ENCODE results near the gene SPINK2.

Gene SPINK2

GRCh38 chr4:56773346-56773745 is 48.2 kb downstream of the SPINK2 start:
- Histone ChIP-seq H3K27me3 (ENCODE audit: control insufficient read depth, insufficient read depth, low read length) (no peaks in the 10 kb centered on the region), H3K36me3 (ENCODE audit: control insufficient read depth, insufficient read depth, low read length) (no peaks in the 10 kb centered on the region), H3K9me3 (ENCODE audit: control insufficient read depth, insufficient read depth, low read length) (no peaks in the 10 kb centered on the region), H3K4me3 (ENCODE audit: low read length) (no peak overlapping the region), H3K27ac (ENCODE audit: low read length) (no peak overlapping the region), H3K4me1 (ENCODE audit: control insufficient read depth, insufficient read depth, low read length) (no peaks in the 10 kb centered on the region)
- DNase-seq (ENCODE audit: low read depth, low spot score) = no peak
- no CpG with 5 or more reads among the region's 1 CpG for WGBS (ENCODE audit: insufficient coverage, insufficient read length)

GRCh38 chr4:56772134-56772533 is 49.4 kb downstream of the SPINK2 start:
- Histone ChIP-seq H3K9me3 (ENCODE audit: control insufficient read depth, insufficient read depth, low read length) (no peaks in the 10 kb centered on the region), H3K4me1 (ENCODE audit: control insufficient read depth, insufficient read depth, low read length) (no peaks in the 10 kb centered on the region), H3K27ac (ENCODE audit: low read length) (no peak overlapping the region), H3K4me3 (ENCODE audit: low read length) (no peak overlapping the region), H3K36me3 (ENCODE audit: control insufficient read depth, insufficient read depth, low read length) (no peaks in the 10 kb centered on the region), H3K27me3 (ENCODE audit: control insufficient read depth, insufficient read depth, low read length) (no peaks in the 10 kb centered on the region)
- no CpG with 5 or more reads among the region's 2 CpGs for WGBS (ENCODE audit: insufficient coverage, insufficient read length)
- DNase-seq (ENCODE audit: low read depth, low spot score) = no peak

DNA sequence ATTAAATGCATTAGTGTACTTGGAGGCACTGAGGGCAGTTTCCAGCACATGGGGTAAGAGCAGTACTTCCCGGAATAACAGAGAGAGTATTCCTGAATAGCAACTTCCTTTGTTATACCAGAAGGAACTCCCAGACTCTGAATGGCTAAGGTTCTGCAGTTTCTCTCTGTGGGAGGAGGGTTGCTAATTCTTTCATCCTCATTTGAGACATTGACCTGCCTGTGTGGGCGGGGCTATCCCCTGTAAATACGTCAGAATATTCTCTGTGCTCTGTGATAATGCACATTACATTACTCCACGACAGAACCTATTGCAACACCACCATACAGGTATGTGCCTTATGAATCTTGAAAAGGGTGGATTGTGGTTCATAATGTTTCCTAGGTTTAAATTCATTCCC is 52.7 kb downstream of the SPINK2 start:
- no CpG with 5 or more reads among the region's 4 CpGs for WGBS (ENCODE audit: insufficient coverage, insufficient read length)
- no peak overlapping the region for H3K4me3 ChIP-seq (ENCODE audit: low read length)
- H3K36me3 ChIP-seq (ENCODE audit: control insufficient read depth, insufficient read depth, low read length) = no peaks in the 10 kb centered on the region
- H3K27me3 ChIP-seq (ENCODE audit: control insufficient read depth, insufficient read depth, low read length) = no peaks in the 10 kb centered on the region
- H3K9me3 ChIP-seq (ENCODE audit: control insufficient read depth, insufficient read depth, low read length) = no peaks in the 10 kb centered on the region
- DNase-seq (ENCODE audit: low read depth, low spot score) = no peak
- no peak overlapping the region for H3K27ac ChIP-seq (ENCODE audit: low read length)
- H3K4me1 ChIP-seq (ENCODE audit: control insufficient read depth, insufficient read depth, low read length) = no peaks in the 10 kb centered on the region

DNA sequence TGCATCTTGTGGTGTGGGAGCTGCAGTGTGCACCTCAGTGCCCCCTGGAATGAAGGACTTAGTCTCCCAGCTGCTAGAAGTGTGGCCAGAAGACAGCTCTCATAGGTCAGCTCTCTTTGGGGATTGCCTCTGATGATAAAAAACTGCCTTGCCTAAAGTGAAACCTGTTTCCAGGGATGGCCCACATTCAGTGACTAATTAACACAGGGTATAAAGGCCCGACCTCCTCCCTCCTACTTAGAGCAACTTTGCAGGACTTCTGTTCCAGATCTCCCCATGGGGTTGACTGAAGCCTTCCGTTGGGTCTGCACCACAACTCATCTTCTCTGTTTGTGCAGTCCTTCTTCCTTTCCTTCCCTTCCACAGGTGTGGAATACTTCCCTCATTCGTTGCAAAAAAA is 53.2 kb downstream of the SPINK2 start:
- Histone ChIP-seq H3K4me3 (ENCODE audit: low read length) (no peak overlapping the region), H3K27ac (ENCODE audit: low read length) (no peak overlapping the region), H3K36me3 (ENCODE audit: control insufficient read depth, insufficient read depth, low read length) (no peaks in the 10 kb centered on the region), H3K9me3 (ENCODE audit: control insufficient read depth, insufficient read depth, low read length) (no peaks in the 10 kb centered on the region), H3K27me3 (ENCODE audit: control insufficient read depth, insufficient read depth, low read length) (no peaks in the 10 kb centered on the region), H3K4me1 (ENCODE audit: control insufficient read depth, insufficient read depth, low read length) (no peaks in the 10 kb centered on the region)
- DNase-seq (ENCODE audit: low read depth, low spot score) = no peak
- WGBS (ENCODE audit: insufficient coverage, insufficient read length) = no CpG with 5 or more reads among the region's 3 CpGs

- Histone ChIP-seq H3K9me3 (ENCODE audit: control insufficient read depth, insufficient read depth, low read length) (no peaks in the 10 kb centered on the region), H3K36me3 (ENCODE audit: control insufficient read depth, insufficient read depth, low read length) (no peaks in the 10 kb centered on the region), H3K27me3 (ENCODE audit: control insufficient read depth, insufficient read depth, low read length) (no peaks in the 10 kb centered on the region), H3K4me1 (ENCODE audit: control insufficient read depth, insufficient read depth, low read length) (no peaks in the 10 kb centered on the region), H3K4me3 (ENCODE audit: low read length) (no peak overlapping the region), H3K27ac (ENCODE audit: low read length) (no peak overlapping the region)
- no peak for DNase-seq (ENCODE audit: low read depth, low spot score)
Observed at GRCh38 chr4:56767567-56767966, 53.9 kb downstream of the SPINK2 start.

- Histone ChIP-seq H3K36me3 (ENCODE audit: control insufficient read depth, insufficient read depth, low read length) (no peaks in the 10 kb centered on the region), H3K4me3 (ENCODE audit: low read length) (no peak overlapping the region), H3K4me1 (ENCODE audit: control insufficient read depth, insufficient read depth, low read length) (no peaks in the 10 kb centered on the region), H3K27me3 (ENCODE audit: control insufficient read depth, insufficient read depth, low read length) (no peaks in the 10 kb centered on the region), H3K27ac (ENCODE audit: low read length) (no peak overlapping the region), H3K9me3 (ENCODE audit: control insufficient read depth, insufficient read depth, low read length) (no peaks in the 10 kb centered on the region)
- DNase-seq (ENCODE audit: low read depth, low spot score) = no peak
- no CpG with 5 or more reads among the region's 5 CpGs for WGBS (ENCODE audit: insufficient coverage, insufficient read length)
Observed at GRCh38 chr4:56764775-56765174, 56.7 kb downstream of the SPINK2 start.

GRCh38 chr4:56764223-56764622 is 57.3 kb downstream of the SPINK2 start:
- H3K4me3 ChIP-seq (ENCODE audit: low read length) = no peak overlapping the region
- H3K36me3 ChIP-seq (ENCODE audit: control insufficient read depth, insufficient read depth, low read length) = no peaks in the 10 kb centered on the region
- no peaks in the 10 kb centered on the region for H3K27me3 ChIP-seq (ENCODE audit: control insufficient read depth, insufficient read depth, low read length)
- H3K4me1 ChIP-seq (ENCODE audit: control insufficient read depth, insufficient read depth, low read length) = no peaks in the 10 kb centered on the region
- H3K9me3 ChIP-seq (ENCODE audit: control insufficient read depth, insufficient read depth, low read length) = no peaks in the 10 kb centered on the region
- WGBS (ENCODE audit: insufficient coverage, insufficient read length) = no CpG with 5 or more reads among the region's 1 CpG
- H3K27ac ChIP-seq (ENCODE audit: low read length) = no peak overlapping the region
- no peak for DNase-seq (ENCODE audit: low read depth, low spot score)

DNA sequence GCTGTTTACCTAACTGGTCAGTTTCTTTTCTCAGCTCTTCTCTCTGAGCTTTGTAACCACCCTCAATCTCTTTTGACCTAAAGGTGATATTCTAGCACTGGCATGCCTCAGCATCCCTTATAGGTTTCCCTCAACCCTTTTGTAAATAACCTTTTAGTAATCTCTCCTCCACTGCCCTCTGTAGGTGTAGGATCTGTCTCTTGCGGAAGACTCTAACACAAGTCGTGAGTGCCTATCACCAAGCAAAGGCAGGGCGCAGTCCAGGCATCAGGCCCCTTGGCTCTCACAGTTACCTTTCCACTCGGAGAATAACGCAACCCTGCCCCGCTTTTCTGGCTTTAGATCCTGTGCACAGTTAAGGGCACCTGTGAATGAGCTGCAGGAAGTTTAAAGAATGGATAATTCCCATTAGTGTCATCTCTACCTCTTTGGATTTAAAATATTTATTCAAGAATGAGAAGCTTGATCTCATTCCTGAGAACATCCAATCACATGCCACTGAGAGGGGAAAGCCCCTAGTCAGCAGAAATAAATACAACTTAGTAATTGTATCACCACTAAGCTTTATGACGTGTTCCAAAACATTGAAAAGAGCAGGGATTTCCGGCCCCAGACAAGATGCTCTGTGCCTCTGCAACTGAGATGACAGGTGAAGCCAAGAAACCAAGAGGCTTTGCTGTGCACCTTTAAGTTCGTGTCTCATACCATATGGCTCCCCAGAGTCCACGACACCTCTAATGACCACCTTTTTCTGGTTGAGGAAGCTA is 58.8 kb downstream of the SPINK2 start:
- no peak overlapping the region for H3K27ac ChIP-seq (ENCODE audit: low read length)
- no peak overlapping the region for H3K4me3 ChIP-seq (ENCODE audit: low read length)
- H3K4me1 ChIP-seq (ENCODE audit: control insufficient read depth, insufficient read depth, low read length) = peaks cover 3% of the 10 kb centered on the region
- no peaks in the 10 kb centered on the region for H3K9me3 ChIP-seq (ENCODE audit: control insufficient read depth, insufficient read depth, low read length)
- H3K36me3 ChIP-seq (ENCODE audit: control insufficient read depth, insufficient read depth, low read length) = no peaks in the 10 kb centered on the region
- no peaks in the 10 kb centered on the region for H3K27me3 ChIP-seq (ENCODE audit: control insufficient read depth, insufficient read depth, low read length)
- no CpG with 5 or more reads among the region's 10 CpGs for WGBS (ENCODE audit: insufficient coverage, insufficient read length)
- DNase-seq (ENCODE audit: low read depth, low spot score) = no peak

DNA sequence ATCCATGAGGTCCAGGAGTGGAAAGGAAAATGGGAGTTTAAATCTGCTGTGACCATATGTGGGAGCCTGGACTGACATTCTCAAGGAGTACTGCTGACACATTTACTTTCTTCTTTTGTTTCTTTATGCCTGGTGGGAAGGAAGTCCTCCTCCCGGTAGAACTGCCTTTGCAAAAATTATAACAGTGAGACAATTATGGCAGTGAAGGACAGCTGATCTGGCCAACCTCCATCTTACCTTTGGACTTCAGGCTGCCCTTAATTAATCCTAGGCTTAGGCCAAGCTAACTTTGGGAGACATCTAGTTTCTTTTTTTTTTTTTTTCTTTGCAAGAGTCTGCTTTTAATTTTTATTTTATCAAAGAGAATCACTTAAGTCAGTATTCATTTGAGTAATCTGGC is 61.3 kb downstream of the SPINK2 start:
- Histone ChIP-seq H3K36me3 (ENCODE audit: control insufficient read depth, insufficient read depth, low read length) (no peaks in the 10 kb centered on the region), H3K27ac (ENCODE audit: low read length) (no peak overlapping the region), H3K27me3 (ENCODE audit: control insufficient read depth, insufficient read depth, low read length) (no peaks in the 10 kb centered on the region), H3K4me3 (ENCODE audit: low read length) (no peak overlapping the region), H3K9me3 (ENCODE audit: control insufficient read depth, insufficient read depth, low read length) (no peaks in the 10 kb centered on the region), H3K4me1 (ENCODE audit: control insufficient read depth, insufficient read depth, low read length) (peaks cover 6% of the 10 kb centered on the region)
- no peak for DNase-seq (ENCODE audit: low read depth, low spot score)
- WGBS (ENCODE audit: insufficient coverage, insufficient read length) = no CpG with 5 or more reads among the region's 1 CpG

All from iPS DF 6.9 (cell line).